ENCODE data around the gene ROBO1.

ROBO1 gene

GRCh38 chr3:79297245-79297960, 470.4 kb downstream of the ROBO1 start:
- DNase-seq, result no peak

DNA sequence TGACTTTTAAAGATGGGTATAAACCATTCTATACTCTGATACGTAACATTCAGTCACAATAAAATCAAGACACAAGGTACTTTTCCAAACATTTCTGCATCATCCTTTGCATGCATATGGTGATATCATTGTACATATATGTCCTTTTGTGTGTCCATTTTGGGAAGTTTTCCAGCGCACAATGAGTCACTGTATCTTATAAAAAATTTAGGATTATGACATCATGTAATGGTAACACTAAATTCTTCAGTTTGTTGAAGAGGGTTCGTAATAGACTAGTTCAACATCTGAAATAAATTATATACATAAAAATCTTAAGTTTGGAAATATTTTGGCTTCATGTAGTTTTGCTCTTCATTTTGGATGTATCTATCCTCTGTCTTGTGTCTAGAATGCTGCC, 480.9 kb downstream of the ROBO1 start:
- no peak for DNase-seq

- DNase-seq, result no peak
Measured at GRCh38 chr3:79285871-79286270, 481.9 kb downstream of the ROBO1 start.

DNA sequence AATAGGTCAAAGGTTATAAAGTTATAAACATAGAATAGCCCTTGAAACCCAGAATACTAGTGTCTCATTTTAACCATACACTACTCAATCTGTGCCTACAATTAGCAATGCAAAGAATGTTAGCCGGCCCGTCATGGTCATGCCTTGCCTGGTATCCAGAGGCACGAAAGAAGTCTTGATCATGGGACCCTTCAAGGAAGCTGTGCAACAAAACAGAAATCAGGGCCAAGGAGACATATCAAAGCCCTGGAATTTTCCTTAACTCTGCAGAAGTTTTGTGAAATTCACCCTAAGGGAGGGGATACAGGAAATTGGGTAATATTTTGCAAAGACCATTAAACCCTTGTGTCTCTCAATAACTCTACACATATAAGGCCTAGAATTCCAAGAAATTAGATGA, 482.4 kb downstream of the ROBO1 start:
- no peak for DNase-seq

DNA sequence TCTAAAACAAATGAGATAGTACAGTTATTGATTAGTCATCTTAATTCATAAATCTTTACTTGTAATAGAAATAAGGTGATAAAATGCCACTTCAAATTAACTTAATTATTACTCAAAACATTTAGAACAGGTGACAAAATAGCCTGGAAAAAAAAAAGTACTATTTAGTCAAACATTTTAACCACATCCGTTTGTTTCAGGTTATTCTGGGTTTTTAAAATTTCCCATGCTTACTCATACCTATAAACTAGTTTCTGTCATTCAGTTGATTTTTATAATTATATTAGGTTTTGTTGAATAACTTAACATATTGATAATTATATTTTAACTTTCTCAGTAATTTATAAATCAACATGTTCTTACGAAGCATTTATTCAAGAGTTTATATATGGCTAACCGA, 483.0 kb downstream of the ROBO1 start:
- no peak for DNase-seq

DNA sequence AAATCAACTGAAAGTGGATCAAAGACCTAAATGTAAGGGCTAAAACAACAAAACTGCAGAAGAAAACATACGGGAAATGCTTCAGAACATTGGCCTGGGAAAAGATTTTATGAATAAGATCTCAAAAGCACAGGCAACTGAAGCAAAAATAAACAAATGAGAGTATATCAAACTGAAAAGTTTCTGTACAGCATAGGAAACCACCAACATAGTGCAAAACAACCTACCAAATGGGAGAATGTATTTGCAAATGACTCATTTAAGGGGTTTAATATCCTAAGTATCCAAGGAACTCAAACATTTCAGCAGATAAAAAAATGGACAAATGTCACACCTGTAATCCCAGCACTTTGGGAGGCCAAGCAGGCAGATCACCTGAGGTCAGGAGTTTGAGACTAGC, 489.1 kb downstream of the ROBO1 start:
- no peak for DNase-seq

DNA sequence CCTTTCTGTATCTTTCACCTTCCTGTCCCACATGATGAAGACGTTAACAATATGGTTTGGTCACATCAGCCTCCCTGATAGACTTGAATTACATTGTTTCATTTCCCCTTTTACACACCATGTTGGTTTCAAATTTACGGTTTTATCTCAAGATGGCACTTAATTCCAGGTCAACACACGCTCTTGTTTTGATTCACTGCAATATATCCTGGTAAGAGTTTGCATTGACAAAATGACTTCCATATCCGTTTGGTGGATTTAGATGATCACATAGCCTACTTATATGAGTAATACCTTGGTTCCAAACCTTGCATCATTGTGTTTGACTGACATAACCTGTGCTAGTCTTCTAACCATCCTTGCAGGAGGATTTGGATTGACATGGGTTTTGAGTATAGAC, 499.4 kb downstream of the ROBO1 start:
- no peak for DNase-seq

- no peak for DNase-seq
Measured at GRCh38 chr3:79264892-79265291, 502.9 kb downstream of the ROBO1 start.

GRCh38 chr3:79263423-79263822, 504.4 kb downstream of the ROBO1 start:
- DNase-seq, result no peak

DNA sequence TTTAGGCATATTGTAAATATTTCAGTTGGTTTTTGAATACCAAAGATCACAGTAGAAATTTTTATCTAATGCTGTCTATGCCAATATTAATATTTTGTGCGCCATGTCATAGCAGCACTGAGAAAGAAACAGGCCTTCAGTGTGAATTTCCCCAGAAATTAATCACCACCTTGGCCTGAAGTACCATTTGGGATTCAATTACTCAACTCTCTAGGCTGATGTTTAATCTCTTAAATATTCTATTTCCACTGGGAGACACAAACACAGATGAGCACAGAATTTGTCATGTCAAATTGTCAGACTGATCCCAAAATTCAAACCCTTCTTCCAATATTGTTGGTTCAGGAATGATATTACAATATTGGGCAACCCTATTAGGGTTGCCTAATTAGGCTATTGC, 509.3 kb downstream of the ROBO1 start:
- no peak for DNase-seq

GRCh38 chr3:79257791-79258190, 510.0 kb downstream of the ROBO1 start:
- no peak for DNase-seq

DNA sequence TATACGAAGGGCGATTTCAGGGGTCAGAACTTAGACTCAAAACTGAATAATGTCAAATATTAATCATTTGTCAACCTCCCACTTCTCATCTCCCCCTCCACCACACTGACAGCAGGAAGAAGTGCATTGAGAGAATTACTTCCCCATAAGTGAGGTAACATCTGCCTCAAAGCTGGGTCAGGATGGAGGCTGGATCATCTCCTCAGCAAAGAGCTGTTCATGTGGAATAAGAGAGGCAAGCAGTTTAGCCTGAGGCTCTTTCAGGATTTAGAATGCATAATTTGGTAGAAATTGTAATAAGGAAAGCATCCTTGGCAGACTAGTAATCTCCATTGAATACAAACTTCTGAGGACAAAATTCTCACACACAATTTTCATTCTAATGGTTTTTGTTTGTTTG, 512.1 kb downstream of the ROBO1 start:
- DNase-seq, result no peak

- DNase-seq, result no peak
Measured at GRCh38 chr3:79255292-79255691, 512.5 kb downstream of the ROBO1 start.

DNA sequence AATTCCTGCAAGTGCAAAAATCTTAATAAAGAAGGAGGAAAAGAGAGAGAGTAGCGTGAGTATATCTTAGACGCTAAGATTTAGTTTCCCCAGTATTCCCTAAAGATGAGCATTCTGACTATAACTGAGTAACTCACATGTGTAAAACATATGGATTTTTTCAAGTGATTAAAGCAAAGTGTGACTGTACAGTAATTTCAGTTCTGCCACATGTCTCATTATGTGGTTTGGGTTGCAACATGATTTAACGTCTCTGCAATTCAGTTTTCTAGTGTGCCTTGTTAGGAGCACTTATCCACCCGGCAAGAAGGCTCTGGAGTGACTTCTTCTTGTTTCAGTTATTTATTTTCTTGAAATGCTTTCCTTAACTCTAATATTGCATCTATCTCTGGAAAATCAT, 514.1 kb downstream of the ROBO1 start:
- DNase-seq, result no peak

DNA sequence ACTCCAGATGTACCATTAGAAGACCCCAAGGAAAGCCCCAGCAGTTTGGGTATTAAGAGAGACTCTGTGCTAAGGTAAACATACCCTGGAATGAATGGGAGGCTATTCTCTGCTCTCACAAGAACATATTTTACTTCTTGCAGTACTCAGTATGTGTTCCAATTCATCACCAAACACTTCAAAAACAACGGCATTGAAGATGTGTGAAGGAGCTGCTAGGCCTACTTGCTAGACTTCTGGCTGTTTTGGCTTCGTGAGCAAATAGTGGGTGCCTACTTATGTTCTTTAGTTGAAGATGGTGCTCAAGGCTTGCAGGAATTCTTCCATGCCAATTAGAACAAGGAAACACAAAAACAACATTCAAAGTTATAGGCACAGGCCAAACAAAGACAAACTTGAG, 514.5 kb downstream of the ROBO1 start:
- no peak for DNase-seq

DNA sequence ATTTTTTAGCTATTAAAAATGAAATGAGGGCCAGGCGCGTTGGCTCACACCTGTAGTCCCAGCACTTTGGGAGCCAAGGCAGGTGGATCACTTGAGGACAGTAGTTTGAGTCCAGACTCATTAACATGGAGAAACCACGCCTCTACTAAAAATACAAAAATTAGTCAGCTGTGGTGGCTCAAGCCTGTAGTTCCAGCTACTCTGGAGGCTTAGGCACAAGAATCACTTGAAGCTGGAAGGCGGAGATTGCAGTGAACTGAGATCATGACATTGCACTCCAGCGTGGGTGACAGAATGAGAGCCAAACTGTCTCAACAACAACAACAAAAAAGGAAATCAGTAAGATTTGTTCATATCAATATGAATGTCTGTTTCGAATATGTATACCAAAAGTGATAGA, 517.1 kb downstream of the ROBO1 start:
- no peak for DNase-seq

GRCh38 chr3:79249701-79250100, 518.1 kb downstream of the ROBO1 start:
- DNase-seq, result no peak

- no peak for DNase-seq
Measured at GRCh38 chr3:79247725-79248043, 520.1 kb downstream of the ROBO1 start.

DNA sequence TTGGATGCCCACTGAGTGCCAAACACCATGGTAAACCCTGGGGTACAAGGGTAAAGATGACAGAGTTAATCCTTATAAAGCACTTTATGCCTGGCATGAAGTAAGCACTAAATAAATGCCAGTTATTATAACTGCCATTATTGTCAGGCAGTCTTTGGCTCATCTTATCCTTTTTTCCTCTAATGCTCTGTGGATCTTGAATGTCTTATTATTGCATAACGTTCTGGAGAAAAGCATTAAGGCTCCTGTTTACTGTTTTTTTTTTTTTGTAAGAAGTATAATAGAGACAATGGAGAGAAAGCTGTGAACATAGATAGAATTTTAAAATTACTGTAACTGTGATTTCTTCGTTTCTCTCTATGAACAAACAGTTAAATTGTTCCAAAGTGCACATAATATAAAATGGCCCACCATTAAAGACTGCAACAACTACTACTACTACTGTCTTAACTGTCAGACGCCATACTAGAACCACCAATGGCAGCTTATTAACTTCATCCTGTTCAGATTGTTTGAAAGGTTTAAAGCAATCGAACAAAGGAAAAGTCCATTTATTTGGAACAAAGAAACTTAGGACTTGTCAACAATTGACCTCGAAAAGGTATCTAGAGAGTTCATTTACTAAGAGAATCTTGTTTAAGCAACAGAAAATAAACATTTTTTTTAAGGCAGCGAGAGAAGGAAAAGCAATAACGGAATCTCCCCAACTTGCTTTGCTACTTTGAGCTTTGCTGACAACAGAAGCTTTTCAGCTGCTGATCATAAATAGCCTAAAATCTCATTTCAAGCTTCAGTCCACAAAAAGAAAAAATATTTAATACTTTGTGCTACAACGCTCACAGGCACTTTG, 520.7 kb downstream of the ROBO1 start:
- no peak for DNase-seq

- no peak for DNase-seq
Measured at GRCh38 chr3:79245284-79246138, 522.3 kb downstream of the ROBO1 start.

GRCh38 chr3:79236496-79236895, 531.3 kb downstream of the ROBO1 start:
- DNase-seq, result no peak

DNA sequence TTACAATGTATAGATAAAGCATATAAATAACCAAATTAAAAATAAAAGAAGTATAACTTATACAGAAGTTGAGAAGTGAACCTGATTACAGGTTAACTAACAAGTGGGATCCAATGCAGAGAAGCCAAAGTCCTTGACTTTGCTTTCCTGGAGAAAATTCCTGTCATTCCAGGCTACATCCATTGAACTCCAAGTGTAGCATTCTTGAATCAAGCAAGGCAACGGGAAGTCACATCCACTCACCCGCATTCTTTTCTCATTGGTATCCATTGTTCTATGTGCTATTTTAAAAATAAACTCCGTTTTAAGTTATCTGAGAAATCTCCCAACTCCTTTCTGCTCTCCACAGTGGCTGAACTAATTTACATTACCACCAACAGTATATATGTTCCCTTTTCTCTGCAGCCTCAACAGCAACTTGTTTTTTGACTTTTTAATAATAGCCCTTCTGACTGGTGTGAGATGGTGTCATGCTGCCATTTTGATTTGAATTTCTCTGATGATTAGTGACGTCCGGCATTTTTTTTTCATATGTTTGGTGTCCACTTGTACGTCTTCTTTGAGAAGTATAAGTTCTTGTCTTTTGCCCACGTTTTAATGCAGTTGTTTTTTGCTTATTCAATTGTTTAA, 534.3 kb downstream of the ROBO1 start:
- DNase-seq, result no peak

- no peak for DNase-seq
Measured at GRCh38 chr3:79230266-79230665, 537.5 kb downstream of the ROBO1 start.

Data from CD4-positive, alpha-beta T cell treated with Interleukin-12 subunit alpha and Interleukin-12 subunit beta, for 1 hour (primary cell).